Right renal cortex interstitium (tissue), 3 donors: ENCODE measurements around the gene HOXC6. TPM values are rescaled to one million over a fixed set of nuclear protein-coding genes. Genes with fewer than 3 reads are reported as not detected.

Experiments
- DNase-seq, 3 donors: peaks; one replicate each; pipeline ENCODE4 v3.0.0-alpha.2; 2013; ENCODE audit warnings: low read depth in 3 of 3, low spot score in 2 of 3
- polyA plus RNA-seq, 3 donors: library from polyadenylated mRNA; unstranded; fragments of 120-200 nt; gene quantifications; one replicate each; pipeline ENCODE4 v1.2.1, GENCODE V29; 2013; ENCODE audit not compliant: insufficient read length in 3 of 3

Gene HOXC6
- polyA plus RNA-seq, 3 donors: 21.8 to 29.3 (median 23.3) TPM

GRCh38 chr12:54025499-54026405 is 2.5 kb upstream of the HOXC6 start:
- no peak for DNase-seq

DNA sequence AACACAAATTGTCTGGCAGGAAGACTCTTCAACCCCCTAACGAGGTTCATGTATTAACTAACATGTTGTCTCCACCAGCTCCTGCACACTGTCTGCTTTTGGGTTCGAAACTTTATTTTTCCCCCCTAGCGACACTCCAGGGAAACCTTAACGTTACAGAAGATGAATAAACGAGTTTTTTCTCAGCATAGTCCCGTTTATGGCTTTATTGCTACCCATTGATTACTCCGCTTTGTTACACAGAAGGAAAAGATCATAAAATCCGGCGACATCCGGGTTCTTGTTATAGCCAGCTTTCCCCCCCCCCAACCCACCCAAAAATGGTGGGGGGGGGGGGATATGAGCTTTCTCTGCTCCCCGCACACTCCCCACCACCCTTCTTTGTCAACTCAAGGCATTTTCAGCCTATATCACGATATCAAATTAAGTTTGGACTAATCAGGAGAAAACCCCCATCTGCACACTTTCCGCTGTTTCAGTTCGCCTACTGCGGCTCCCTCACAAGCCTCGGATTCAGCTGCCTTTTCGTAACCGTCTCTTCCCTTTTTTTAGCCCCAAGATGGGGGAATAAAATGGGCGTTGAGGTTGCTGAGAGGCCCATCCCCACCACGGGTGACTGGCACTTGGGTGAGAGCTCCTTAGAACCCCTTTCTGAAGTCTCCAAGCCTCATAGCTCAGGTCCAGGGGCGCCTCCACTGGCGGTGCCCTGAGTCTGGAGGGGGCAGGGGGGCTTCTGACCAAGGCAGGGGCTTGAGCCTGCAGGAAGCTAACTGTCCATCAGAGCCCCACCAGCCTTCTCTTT is 1.4 kb upstream of the HOXC6 start:
- no peak for DNase-seq

- no peak for DNase-seq
Measured at GRCh38 chr12:54027442-54027786, 826 bp upstream of the HOXC6 start.

DNA sequence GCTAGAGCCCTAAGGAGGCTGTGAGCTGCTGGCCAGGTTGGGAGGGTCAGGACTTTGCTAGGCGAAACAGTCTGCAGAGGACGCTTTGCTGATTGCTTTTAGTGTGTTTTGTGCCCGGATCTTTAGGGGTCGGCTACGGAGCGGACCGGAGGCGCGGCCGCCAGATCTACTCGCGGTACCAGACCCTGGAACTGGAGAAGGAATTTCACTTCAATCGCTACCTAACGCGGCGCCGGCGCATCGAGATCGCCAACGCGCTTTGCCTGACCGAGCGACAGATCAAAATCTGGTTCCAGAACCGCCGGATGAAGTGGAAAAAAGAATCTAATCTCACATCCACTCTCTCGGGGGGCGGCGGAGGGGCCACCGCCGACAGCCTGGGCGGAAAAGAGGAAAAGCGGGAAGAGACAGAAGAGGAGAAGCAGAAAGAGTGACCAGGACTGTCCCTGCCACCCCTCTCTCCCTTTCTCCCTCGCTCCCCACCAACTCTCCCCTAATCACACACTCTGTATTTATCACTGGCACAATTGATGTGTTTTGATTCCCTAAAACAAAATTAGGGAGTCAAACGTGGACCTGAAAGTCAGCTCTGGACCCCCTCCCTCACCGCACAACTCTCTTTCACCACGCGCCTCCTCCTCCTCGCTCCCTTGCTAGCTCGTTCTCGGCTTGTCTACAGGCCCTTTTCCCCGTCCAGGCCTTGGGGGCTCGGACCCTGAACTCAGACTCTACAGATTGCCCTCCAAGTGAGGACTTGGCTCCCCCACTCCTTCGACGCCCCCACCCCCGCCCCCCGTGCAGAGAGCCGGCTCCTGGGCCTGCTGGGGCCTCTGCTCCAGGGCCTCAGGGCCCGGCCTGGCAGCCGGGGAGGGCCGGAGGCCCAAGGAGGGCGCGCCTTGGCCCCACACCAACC is 1.5 kb downstream of the HOXC6 start:
- no peak for DNase-seq

GRCh38 chr12:54030442-54030801 is 2.2 kb downstream of the HOXC6 start:
- no peak for DNase-seq

GRCh38 chr12:54030889-54031471 is 2.7 kb downstream of the HOXC6 start:
- DNase-seq: no peak

DNA sequence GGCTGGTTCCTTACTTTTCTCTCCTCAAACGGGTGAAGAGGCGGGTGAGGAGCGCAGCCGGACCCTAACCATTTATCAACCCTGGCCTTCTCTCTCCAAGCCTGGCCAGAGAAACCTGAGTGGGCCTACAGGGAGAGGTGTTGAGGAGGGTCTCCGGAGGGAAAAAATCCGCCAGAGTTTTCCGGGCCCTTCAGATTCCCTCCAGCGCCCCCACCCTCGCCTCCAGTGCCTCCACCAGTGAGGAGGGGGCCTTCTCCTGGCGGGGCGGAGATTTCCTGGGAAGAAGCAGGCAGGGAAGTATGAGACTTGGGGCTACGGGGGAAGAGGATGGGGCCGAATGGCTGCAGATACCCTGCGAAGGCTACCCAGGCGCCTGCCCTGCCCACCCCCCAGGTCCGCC is 3.2 kb downstream of the HOXC6 start:
- no peak for DNase-seq

DNA sequence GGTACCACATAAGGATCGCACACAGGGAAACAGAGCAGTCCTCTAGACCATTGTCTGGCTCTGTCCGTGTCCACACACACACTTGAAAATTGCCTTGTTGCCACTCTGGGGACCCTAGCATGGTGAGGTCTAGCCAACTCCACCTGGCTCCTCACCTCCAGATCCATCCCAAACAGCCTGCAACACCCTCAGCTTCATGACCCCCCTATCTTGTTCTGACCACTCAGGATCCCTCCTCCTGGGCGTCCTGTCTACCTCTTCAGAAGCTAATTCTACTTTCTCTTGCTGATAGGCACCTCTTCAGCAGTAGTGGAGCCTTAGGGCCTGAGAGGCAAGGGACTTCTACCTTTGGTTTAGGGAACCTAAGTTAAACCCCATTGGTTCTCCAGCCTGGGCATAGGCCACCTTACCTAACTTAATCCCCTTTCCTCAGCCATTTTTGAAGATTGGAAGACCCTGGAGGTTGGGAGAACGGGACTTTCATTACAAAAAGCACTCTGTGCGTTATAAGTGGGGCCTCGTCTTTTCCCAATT is 3.9 kb downstream of the HOXC6 start:
- no peak for DNase-seq

DNA sequence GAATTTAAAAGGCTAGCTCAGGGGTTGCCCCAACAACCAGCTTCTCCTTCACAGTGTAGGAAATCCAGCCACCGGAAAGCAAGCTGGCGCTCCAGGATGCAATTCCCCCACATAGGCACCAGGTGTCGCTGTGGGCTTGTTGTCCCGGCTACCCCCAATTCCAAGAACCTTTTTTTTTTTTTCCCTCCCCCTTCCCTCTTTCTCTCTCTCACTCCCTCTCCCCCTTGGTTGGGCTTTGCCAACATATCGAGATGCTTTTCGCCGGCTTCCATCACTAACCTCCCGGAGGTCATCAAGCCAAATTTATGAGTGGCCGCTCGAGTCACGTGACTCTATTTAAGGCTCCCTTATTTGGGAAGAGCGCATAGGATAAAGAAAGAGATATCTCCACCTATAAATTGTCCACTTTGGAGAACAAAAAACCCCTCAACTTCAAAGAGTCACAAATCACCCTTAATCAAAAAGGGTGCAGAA is 4.4 kb downstream of the HOXC6 start, which contains the start of gene HOXC5:
HOXC5 (plus strand) TSS at position 424 of the 474 bp plus-strand sequence. CDS start 73 bp downstream, outside the sequence.
- no peak for DNase-seq

- peak in 1 of 3 donors; percentile 86 for DNase-seq
Measured at GRCh38 chr12:54033106-54033979, 5.1 kb downstream of the HOXC6 start.

- no peak for DNase-seq
Measured at GRCh38 chr12:54033980-54034784, 5.9 kb downstream of the HOXC6 start.

- no peak for DNase-seq
Measured at GRCh38 chr12:54034785-54035310, 6.6 kb downstream of the HOXC6 start.

DNA sequence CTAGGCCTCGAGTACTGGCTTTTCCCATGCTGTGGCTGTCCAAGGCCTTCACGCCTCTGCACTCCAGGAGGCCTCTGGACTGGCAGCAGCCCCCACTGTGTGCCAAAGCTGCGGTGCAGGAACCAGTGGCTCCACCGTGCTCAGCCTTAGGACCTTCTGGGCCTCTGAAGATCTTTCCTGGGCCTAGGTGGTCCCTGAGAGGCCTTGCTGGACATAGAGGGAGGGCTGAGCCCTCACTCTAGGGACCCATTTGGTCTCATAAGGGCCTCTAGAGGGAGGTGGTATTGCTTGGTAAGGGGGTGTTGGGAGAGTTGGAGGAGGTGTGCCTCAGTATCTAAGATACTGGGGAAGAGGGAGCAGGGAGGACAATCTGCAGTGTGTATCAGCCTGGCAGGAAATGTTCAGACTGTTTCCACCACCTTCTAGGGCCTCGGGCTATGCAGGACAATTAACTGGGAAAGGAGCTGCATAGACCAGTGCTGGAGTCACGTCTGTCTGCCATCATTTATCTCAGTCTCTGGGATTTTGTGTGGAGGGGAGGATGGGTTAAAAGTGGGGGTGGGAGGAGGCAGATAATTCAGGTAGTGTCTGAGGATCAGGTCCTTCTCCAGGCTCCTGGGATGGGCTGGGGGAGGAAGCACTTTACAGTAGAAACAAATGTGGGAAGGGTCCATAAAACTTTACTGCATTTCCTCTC is 7.5 kb downstream of the HOXC6 start:
- DNase-seq: no peak

DNA sequence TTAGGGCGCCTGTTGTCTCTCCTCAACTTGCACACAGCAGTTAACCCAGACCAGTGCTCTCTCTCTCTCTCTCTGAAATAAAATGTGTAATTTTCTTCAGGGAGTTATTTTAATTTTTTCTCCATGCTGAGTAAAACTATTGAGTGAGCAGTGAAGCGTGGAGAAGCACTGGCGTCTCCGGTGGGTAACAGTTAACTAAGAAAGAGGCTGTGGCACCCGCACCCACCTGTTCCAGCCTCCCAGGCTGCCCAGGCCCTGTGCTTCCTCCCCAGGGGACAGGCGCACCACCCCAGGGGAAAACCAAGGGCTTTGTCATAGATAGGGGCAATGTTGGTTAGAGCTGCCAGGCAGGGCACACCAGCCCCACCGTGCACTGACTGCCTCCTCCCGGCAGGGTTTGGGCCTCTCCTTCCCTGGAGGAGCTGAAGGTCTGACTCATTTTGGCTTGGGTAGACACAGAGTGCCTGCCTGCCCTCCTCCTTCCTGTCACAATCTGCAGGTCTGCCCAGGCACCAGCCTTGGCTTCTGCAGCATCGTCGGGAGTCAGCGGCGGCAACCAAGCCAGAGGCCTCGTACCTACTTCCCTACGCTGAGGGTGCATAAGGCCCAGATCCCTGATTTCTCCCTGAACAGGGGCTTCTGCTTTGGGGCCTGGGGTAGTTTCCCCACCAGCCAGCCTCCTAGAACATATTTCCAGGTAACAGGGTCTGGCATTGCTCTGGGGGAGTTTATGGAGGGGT is 8.6 kb downstream of the HOXC6 start:
- no peak for DNase-seq

DNA sequence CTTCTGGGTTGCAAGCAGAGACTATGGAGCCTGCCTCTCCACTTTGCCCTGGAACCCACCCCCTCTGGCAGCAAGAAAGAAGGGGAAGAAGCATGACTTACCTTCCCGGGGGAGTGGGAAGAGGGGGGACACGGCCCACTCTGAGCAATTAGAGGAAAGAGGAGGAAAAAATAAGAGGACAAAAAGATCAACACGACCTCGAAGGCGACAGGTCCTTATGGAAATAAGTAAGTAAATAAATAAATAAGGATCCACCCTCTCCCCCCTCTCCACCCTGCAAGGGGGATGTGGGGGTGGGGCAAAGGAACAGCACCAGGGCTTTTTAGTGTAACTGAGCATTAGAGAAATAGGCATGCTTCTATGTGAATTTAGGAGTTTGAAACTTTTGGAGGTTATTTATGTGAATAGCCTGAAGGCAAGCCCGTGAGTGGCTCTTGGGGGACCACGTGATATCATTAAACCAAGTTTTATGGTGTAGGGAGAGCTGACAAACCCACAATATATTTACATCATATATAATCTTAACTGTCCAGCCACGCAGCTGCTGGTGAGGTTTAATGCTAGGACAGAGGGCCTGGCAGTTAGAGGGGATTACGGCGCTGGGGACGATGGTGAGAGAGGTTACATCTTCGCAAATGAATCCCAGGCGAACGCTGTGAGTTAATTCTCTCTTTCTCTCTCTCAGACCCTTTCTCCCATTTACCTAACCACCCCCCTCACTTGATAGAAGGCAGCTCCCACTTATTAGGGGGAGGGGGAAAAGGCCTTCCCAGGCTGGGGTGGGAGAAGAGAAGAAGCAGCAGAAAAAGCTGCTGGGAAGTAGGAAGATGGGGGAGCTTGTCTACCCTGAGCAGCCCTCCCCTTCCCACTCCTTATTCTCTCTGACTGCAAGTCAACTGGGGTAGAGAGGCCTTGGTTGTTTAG is 9.4 kb downstream of the HOXC6 start:
- no peak for DNase-seq
